Right cardiac atrium (tissue), 5 donors: ENCODE data around the gene OR2J1. TPM values are rescaled to one million over a fixed set of nuclear protein-coding genes. Genes with fewer than 3 reads are reported as not detected.
A peak's percentile ranks its signal among the peaks of the same experiment; 100 is the strongest.

ENCODE experiments used
- ATAC-seq, 2 donors: fragments of 200-7000 bp; cut with Tn5 transposase; one replicate each; pipeline versions ENCODE4 v1.8.0 to v1.9.1; 2020; ENCODE audit warnings: moderate library complexity in 2 of 2, mild to moderate bottlenecking in 1 of 2
- DNase-seq, 3 donors: peaks; one replicate each; pipeline ENCODE4 v3.0.0-alpha.2; 2020
- H3K27ac ChIP-seq: one replicate; pipeline ENCODE4 v1.5.1; 2013; ENCODE audit warnings: mild to moderate bottlenecking, low read length, control low read depth, moderate library complexity
- H3K27me3 ChIP-seq: one replicate; pipeline ENCODE4 v1.6.1; 2013; ENCODE audit not compliant: control insufficient read depth, insufficient read depth
- H3K4me1 ChIP-seq: one replicate; pipeline ENCODE4 v1.6.1; 2013; ENCODE audit warnings: low read length; ENCODE audit not compliant: control insufficient read depth, insufficient read depth
- H3K4me3 ChIP-seq: one replicate; pipeline ENCODE4 v1.5.1; 2013; ENCODE audit warnings: low read length, control low read depth
- H3K9me3 ChIP-seq: one replicate; pipeline ENCODE4 v1.6.1; 2013; ENCODE audit warnings: low read length; ENCODE audit not compliant: control insufficient read depth
- WGBS: extraction: QIAGEN DNeasy Blood & Tissue Kit; methylation state at CpG from one replicate; pipeline ENCODE4 v1.1.7; 2013; 5-methylcytosine and 5-hydroxymethylcytosine counted together
- intact Hi-C, 4 donors: fragments of 100-400 bp; cut with DNase I; formaldehyde crosslinking; loops; one replicate each; pipeline versions ENCODE4 v1.11.0 to v1.14.0; 2022 to 2023
- long read RNA-seq, 4 donors: library from polyadenylated mRNA; unstranded; transcript quantifications; one replicate each; pipeline ENCODE4 v2.0.0, GENCODE V29; 2020 to 2021
- polyA plus RNA-seq: library from polyadenylated mRNA; stranded (reverse); fragments of 200-250 nt; gene quantifications from one replicate; pipeline ENCODE4 v1.2.3, GENCODE V29; 2013
- total RNA-seq, 4 donors: library from RNA; stranded (reverse); fragmentation: NEBNext Ultra II Directional; extraction: Animal tissue kit (Norgen Biotek cat#: 25700); gene quantifications; one replicate each; pipeline ENCODE4 v1.2.1, GENCODE V29; 2021
- donor health status: healthy with polysubstance abuse.
- donor health status: DM: no; HTN: yes; CAD: no.
- donor health status: DM: no; HTN: no; CAD: no.
- donor health status: DM: no; HTN: yes; CAD: no; lungs with severe emphysema.
- donor health status: DM: yes; HTN: yes; CAD: no.

OR2J1 gene
- total RNA-seq (not detected), polyA plus RNA-seq (not detected)
- long read RNA-seq, donor 1: 0 reads
- long read RNA-seq, donor 2: 0 reads
- long read RNA-seq, donor 3: 0 reads
- long read RNA-seq, donor 4: 0 reads

DNA sequence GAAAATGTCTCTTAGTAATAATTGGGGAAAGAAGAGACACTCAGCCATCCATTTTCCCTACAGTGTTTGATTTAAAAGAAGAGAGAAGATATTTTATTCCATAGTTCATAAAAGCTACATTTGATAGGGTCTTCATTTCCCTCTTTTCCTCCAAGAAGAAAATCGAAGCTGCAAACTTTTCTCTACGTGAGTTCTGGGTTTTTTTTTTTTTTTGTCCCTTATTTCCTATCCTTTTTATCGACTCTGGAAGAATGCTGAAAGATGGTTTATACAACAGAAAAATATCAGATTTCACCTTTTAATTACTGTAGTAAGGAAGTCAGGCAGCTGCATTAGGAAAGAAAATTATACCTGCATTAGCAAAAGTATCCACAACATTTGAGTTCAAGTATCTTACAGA lies at the start of gene OR2J1:
Gene OR2J1 (plus strand): TSS at position 301 of the 400 bp plus-strand sequence. CDS start 1,453 bp downstream, outside the sequence.
- no peaks in the 10 kb centered on the region for H3K27me3 ChIP-seq
- no peak within 1 kb of the TSS for H3K27ac ChIP-seq
- intact Hi-C loops: no loop called here
- ATAC-seq (no peak), DNase-seq (no peak)
- 63% methylated on average over 3 of the region's 3 CpGs for WGBS
- H3K4me3 ChIP-seq: no peak within 1 kb of the TSS
- no peaks in the 10 kb centered on the region for H3K4me1 ChIP-seq
- H3K9me3 ChIP-seq: no peaks in the 10 kb centered on the region

DNA sequence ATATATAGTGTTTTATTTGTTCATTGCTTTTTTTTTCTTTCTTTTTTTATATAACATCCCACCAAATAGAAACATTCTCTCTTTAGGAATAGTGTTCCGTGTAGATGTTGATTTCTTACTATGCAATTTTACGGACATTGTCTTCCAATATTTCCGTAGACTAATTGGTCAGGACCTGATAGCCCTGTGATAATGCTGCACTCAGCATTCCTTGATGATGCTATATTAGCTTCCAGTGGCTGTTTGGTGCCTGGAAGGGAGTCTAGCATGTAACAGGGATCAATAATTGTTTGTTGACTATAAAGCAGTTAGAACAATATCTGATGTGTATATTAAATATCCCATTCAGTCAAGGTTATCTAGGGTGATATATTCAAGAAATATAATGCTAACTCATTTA lies 47.6 kb upstream of the OR2J1 start:
- H3K27me3 ChIP-seq: no peaks in the 10 kb centered on the region
- H3K4me3 ChIP-seq: no peak overlapping the region
- no peak overlapping the region for H3K27ac ChIP-seq
- WGBS: 77% methylated on average over 3 of the region's 3 CpGs
- no peak for ATAC-seq
- H3K4me1 ChIP-seq: no peaks in the 10 kb centered on the region
- intact Hi-C loops: no loop called here
- no peak for DNase-seq
- H3K9me3 ChIP-seq: no peaks in the 10 kb centered on the region

DNA sequence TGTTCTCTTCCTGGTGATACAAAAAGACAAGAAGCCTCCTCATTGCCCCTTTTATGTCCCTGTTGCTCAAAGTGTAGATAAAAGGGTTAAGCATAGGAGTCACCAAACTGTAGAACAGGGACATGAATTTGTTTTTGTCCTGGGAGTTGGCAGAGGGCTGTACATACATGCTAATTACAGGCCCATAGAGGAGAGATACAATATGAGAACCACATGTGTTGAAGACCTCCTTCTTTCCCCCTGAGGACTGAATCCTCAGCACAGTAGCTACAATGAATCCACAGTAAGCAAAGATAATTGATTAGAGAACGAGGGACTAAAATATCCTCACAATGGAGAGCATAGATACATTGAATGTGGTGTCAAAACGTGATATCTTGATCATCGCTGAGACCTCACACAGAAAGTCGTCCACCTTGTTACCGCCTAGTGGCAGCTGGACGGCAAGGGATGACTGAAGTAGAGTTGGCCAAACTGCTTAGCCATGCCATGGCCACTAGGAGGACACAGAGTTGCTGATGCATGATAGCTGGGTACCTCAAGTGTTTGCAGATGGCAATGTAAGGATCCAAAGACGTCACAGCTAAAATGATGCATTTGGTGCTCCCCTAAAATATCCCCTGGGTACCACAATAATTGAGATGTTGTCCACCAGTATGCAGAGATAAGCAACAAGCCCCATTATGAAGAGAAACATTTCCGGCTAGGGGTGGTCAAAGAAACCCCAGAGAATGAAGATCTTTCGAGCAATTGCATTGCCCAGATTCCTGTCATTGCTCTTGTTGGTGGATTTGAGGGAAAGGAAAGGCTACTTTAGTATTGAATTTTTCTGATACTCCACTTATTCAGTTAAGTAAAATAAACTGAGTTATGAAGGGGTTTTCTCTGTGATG lies 27.2 kb upstream of the OR2J1 start:
- intact Hi-C loops: no loop called here
- H3K4me1 ChIP-seq: no peaks in the 10 kb centered on the region
- ATAC-seq: no peak
- H3K9me3 ChIP-seq: no peaks in the 10 kb centered on the region
- H3K4me3 ChIP-seq: no peak overlapping the region
- H3K27me3 ChIP-seq: no peaks in the 10 kb centered on the region
- DNase-seq: no peak
- 29% methylated on average over 9 of the region's 9 CpGs for WGBS
- H3K27ac ChIP-seq: no peak overlapping the region

DNA sequence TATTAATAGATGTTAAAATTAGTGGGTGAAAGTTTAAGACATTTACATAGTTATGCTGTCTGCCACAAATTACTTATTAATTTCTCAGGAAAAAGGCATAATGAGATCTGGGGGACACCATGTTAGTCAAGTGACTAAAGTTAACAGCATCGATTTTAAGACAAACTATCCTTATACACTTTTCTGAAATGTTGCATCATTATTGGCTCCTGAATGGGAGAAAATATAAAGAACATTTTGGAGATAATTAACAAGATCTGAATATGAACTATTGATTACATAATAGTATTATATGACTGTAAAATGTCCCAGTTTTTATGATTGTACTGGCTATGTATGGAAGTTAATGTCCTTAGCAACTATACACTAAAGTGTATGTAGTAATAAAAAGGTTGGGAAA lies 20.1 kb upstream of the OR2J1 start:
- intact Hi-C loops: no loop called here
- H3K27me3 ChIP-seq: no peaks in the 10 kb centered on the region
- H3K27ac ChIP-seq: no peak overlapping the region
- DNase-seq (no peak), ATAC-seq (no peak)
- no peak overlapping the region for H3K4me3 ChIP-seq
- no peaks in the 10 kb centered on the region for H3K9me3 ChIP-seq
- H3K4me1 ChIP-seq: no peaks in the 10 kb centered on the region
- WGBS: 86% methylated on average over 1 of the region's 1 CpG

DNA sequence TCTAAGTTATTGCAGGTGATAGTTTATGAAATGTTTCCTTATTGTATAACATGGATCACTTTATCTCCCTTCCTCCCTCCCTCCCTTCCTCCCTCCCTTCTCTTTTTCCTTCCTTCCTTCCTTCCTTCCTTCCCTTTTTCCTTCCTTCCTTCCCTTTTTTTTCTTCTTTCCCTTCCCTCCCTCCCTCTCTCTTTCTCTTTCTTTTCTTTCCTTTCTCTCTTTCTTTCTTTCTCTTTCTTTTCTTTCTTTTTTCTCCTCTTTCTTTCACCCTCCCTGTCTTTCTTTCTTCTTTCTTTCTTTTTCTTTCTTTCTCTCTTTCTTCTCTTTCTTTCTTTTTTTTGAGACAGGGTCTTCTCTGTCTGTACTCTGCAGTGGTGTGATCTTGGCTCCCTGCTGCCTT lies 18.0 kb upstream of the OR2J1 start:
- H3K27me3 ChIP-seq: no peaks in the 10 kb centered on the region
- no peak overlapping the region for H3K4me3 ChIP-seq
- DNase-seq: no peak
- H3K27ac ChIP-seq: no peak overlapping the region
- no peaks in the 10 kb centered on the region for H3K4me1 ChIP-seq
- no peak for ATAC-seq
- intact Hi-C loops: no loop called here
- no peaks in the 10 kb centered on the region for H3K9me3 ChIP-seq

DNA sequence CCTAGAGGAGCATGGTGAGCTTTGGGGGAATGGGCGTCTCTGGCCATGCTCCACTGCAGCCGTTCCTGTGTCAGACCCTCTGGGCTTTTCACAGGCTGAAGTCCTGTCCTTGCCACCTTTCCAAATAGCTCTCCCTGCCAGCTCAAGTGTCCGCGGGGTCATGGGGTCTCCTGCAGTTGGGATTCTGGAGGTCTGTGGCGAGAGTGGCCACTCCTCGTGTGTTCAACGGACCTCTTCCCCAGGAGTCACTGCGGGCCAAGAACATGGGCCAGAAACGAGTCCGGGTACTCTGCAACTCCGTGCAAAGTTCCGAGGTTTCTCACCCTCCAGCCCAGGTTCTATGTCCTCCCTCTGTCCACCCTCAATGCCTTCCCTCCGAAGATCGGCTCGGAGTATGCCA lies 16.8 kb upstream of the OR2J1 start:
- no peaks in the 10 kb centered on the region for H3K27me3 ChIP-seq
- ATAC-seq (no peak), DNase-seq (peak in 1 of 3 donors; percentile 18)
- H3K9me3 ChIP-seq: no peaks in the 10 kb centered on the region
- no peaks in the 10 kb centered on the region for H3K4me1 ChIP-seq
- no peak overlapping the region for H3K27ac ChIP-seq
- 90% methylated on average over 15 of the region's 15 CpGs for WGBS
- intact Hi-C loops: no loop called here
- H3K4me3 ChIP-seq: no peak overlapping the region

DNA sequence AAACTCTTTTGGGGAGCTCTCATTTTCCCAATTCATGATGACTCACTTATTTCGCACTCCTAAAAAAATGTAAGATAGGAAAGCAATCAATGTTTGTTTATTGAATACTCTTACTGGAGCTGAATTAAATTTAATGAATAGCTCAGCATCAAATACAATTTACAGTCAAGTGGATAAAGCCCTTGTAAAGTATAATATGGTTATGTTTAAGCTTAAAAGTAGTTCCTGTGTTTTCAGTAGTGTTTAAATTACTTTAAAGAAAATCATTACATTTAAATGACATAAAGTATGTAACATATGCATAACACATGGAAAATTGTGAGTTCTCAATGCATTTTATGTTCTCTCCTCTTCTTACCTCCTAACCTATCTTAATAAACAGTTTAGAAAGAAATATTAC lies 12.1 kb upstream of the OR2J1 start, which contains the start of gene OR2B3:
Gene OR2B3 (minus strand): TSS at position 101 of the 400 bp plus-strand sequence. CDS start 65 bp downstream, at position 36.
- WGBS: 46% methylated on average over 1 of the region's 1 CpG
- intact Hi-C loops: no loop called here
- Histone ChIP-seq H3K4me1 (no peaks in the 10 kb centered on the region), H3K27me3 (no peaks in the 10 kb centered on the region), H3K4me3 (no peak within 1 kb of the TSS), H3K27ac (no peak within 1 kb of the TSS), H3K9me3 (no peaks in the 10 kb centered on the region)
- DNase-seq (no peak), ATAC-seq (no peak)

DNA sequence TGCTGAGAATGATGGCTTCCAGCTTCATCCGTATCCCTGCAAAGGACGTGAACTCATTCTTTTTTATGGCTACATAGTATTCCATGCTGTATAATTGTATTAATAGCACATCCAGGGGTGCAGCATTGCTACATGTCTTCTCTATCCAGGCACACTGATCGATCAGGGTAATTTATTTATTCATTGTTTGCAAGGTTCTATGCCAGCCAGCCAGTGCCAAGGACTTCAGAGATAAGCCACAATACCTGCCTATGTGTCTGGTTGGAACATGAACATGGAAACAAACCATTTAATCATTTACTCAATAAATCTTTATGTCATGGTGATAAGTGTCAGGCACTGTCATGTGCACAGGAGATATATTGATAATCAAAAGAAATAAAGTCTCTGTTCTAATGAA lies 6.3 kb upstream of the OR2J1 start:
- intact Hi-C loops: no loop called here
- WGBS: 84% methylated on average over 3 of the region's 3 CpGs
- ATAC-seq: no peak

DNA sequence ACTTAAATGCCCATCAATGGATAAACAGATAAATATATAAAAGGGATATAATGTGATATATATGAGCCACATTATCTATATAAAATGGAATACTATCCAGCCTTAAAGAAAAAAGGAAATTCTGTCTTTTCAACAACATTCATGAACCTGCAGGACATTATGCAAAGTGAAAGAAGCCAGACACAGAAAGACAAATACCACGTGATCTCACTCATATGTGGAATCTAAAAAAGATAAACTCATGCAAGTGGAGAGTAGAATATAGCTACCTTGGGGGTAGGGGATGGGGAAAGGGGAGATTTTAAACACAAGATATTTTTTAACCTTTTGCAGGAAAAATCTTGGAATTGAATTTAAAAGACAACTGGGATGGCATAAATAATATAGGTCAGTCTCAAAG lies 1.5 kb upstream of the OR2J1 start:
- Histone ChIP-seq H3K27ac (no peak overlapping the region), H3K27me3 (no peaks in the 10 kb centered on the region), H3K4me3 (no peak overlapping the region), H3K9me3 (no peaks in the 10 kb centered on the region), H3K4me1 (no peaks in the 10 kb centered on the region)
- no peak for DNase-seq
- WGBS: 46% methylated on average over 1 of the region's 1 CpG
- intact Hi-C loops: no loop called here
- ATAC-seq: no peak

More for the DNA sequence above, 6.3 kb upstream of the OR2J1 start:
- Histone ChIP-seq H3K27ac (no peak overlapping the region), H3K4me3 (no peak overlapping the region), H3K27me3 (no peaks in the 10 kb centered on the region), H3K4me1 (no peaks in the 10 kb centered on the region), H3K9me3 (no peaks in the 10 kb centered on the region)
- no peak for DNase-seq

DNA sequence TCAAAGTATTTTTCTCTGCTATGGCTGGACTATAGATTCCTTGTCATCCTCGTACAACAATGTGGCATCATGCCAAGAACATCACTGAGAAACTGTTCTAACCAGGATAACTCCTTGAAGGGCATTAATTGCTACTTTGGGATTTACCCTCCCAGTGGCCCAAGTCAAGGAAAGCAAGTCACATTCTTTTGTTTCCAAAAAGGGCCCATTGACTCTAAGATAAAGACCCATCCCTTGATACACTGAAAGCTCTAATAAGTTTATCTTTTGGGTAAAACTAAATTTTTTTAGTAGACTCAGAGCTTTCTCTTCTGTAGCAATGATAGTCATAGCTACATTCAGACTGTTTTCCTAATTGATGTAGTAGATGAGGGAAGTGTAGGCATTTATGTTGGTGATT lies 8.5 kb downstream of the OR2J1 start, which contains the start of gene OR2J3:
Gene OR2J3 (plus strand): TSS at position 301 of the 400 bp plus-strand sequence. CDS start 3,833 bp downstream, outside the sequence.
- 5% methylated on average over 1 of the region's 1 CpG for WGBS
- no peak within 1 kb of the TSS for H3K4me3 ChIP-seq
- no peaks in the 10 kb centered on the region for H3K4me1 ChIP-seq
- DNase-seq (no peak), ATAC-seq (no peak)
- no peaks in the 10 kb centered on the region for H3K9me3 ChIP-seq
- H3K27me3 ChIP-seq: no peaks in the 10 kb centered on the region
- intact Hi-C loops: no loop called here
- no peak within 1 kb of the TSS for H3K27ac ChIP-seq

DNA sequence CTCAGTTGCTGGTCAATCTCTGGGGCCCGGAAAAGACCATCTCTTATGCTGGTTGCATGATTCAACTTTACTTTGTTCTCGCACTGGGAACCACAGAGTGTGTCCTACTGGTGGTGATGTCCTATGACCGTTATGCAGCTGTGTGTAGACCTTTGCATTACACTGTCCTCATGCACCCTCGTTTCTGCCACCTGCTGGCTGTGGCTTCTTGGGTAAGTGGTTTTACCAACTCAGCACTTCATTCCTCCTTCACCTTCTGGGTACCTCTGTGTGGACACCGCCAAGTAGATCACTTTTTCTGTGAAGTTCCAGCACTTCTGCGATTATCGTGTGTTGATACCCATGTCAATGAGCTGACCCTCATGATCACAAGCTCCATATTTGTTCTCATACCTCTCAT lies 12.8 kb downstream of the OR2J1 start:
- H3K27ac ChIP-seq: no peak overlapping the region
- DNase-seq (no peak), ATAC-seq (no peak)
- no peaks in the 10 kb centered on the region for H3K9me3 ChIP-seq
- H3K4me3 ChIP-seq: no peak overlapping the region
- H3K4me1 ChIP-seq: no peaks in the 10 kb centered on the region
- 74% methylated on average over 7 of the region's 7 CpGs for WGBS
- no peaks in the 10 kb centered on the region for H3K27me3 ChIP-seq
- intact Hi-C loops: no loop called here
